Panc1 (cell line): ENCODE measurements around the gene TFDP2.

Source experiments
- CTCF ChIP-seq: fragments of 450-650 bp; IDR thresholded peaks from 2 replicates; pipeline ENCODE4 v1.5.1; 2017; ENCODE audit warnings: mild to moderate bottlenecking
- POLR2AphosphoS5 ChIP-seq: IDR thresholded peaks from 2 replicates; pipeline ENCODE4 v1.6.1; 2012; ENCODE audit warnings: mild to moderate bottlenecking, low read depth, low read length, moderate library complexity

DNA sequence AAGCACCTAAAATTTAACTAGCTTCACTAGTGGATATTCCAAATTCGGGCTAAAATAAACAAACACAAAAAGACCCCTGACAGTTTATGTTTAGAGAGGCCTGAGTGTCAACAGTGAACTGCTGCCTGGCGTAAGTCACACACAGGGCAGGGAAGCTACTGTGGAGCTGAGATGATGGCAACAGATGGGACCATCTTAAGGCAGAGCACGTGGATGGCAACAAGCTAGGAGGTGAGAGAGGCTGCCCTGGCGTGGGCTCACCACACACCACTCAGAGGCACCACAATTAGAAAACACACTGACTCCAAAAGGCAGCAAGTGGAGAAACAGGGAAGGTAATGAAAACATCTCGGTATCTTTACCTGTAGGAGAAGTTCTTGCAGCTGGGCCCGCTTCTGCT, 179.6 kb downstream of the TFDP2 start:
- TF ChIP-seq CTCF (no peak), POLR2AphosphoS5 (no peak)
